Inflammatory macrophage treated with lipopolysaccharide for 4 hours (primary cell): ENCODE measurements around the gene SYT8.
"Not testable (repeated sequence)": the region's sequence is repeated elsewhere in the genome, so short reads cannot be mapped to it uniquely, and the experiment has no call there.

Source experiments
- DNase-seq: peaks from one replicate; pipeline ENCODE4 v3.0.0-alpha.2; 2020

The SYT8 gene

GRCh38 chr11:1862588-1863351 lies 28.0 kb downstream of the SYT8 start:
- peak; percentile 36 for DNase-seq

GRCh38 chr11:1863352-1864216 lies 28.8 kb downstream of the SYT8 start:
- DNase-seq = peak; percentile 61

GRCh38 chr11:1864231-1864630 lies 29.4 kb downstream of the SYT8 start:
- DNase-seq = no peak

- DNase-seq = no peak
Measured at GRCh38 chr11:1864831-1865665, 30.3 kb downstream of the SYT8 start.

- DNase-seq = no peak
Measured at GRCh38 chr11:1866226-1866625, 31.4 kb downstream of the SYT8 start.

GRCh38 chr11:1866776-1867175 lies 32.0 kb downstream of the SYT8 start:
- no peak for DNase-seq

GRCh38 chr11:1867381-1867780 lies 32.6 kb downstream of the SYT8 start:
- no peak for DNase-seq

- no peak for DNase-seq
Measured at GRCh38 chr11:1868056-1868635, 33.4 kb downstream of the SYT8 start.

- no peak for DNase-seq
Measured at GRCh38 chr11:1868636-1869291, 34.0 kb downstream of the SYT8 start.

GRCh38 chr11:1869427-1870325 lies 34.9 kb downstream of the SYT8 start:
- DNase-seq = no peak

GRCh38 chr11:1870326-1870696 lies 35.5 kb downstream of the SYT8 start:
- no peak for DNase-seq

- no peak for DNase-seq
Measured at GRCh38 chr11:1870721-1871466, 36.1 kb downstream of the SYT8 start.

- DNase-seq = no peak
Measured at GRCh38 chr11:1871531-1871930, 36.7 kb downstream of the SYT8 start.

GRCh38 chr11:1872267-1872985 lies 37.6 kb downstream of the SYT8 start:
- no peak for DNase-seq

GRCh38 chr11:1873048-1873812 lies 38.4 kb downstream of the SYT8 start:
- no peak for DNase-seq

GRCh38 chr11:1873813-1874150 lies 39.0 kb downstream of the SYT8 start:
- DNase-seq = not testable (repeated sequence)

- DNase-seq = not testable (repeated sequence)
Measured at GRCh38 chr11:1874441-1875092, 39.8 kb downstream of the SYT8 start.

GRCh38 chr11:1875093-1875850 lies 40.5 kb downstream of the SYT8 start:
- no peak for DNase-seq
